Measurements from ENCODE around the gene ADGRF4. TPM values are rescaled to one million over a fixed set of nuclear protein-coding genes. Genes with fewer than 3 reads are reported as not detected.

ADGRF4 gene
- total RNA-seq, 1 donor from 2014 or later: not detected

- TF ChIP-seq CTCF (IDR thresholded peaks at IDR 0.05): no peak
- peaks cover 2% of the 10 kb centered on the region for H3K9me3 Mint-ChIP-seq
- no peak for ATAC-seq (ENCODE audit: low read depth)
- DNase-seq: no peak
- intact Hi-C loops (cut with micrococcal nuclease): no loop called here
- no peaks in the 10 kb centered on the region for H3K4me1 Mint-ChIP-seq
- H3K36me3 Mint-ChIP-seq (ENCODE audit: low read depth): no peaks in the 10 kb centered on the region
- H3K27ac Mint-ChIP-seq: no peak overlapping the region
- POLR2A ChIA-PET: no interaction called here
- peaks cover 7% of the 10 kb centered on the region for H3K27me3 Mint-ChIP-seq
- H3K4me3 Mint-ChIP-seq: no peak overlapping the region
- CTCF ChIA-PET: no interaction called here
Observed at GRCh38 chr6:47752801-47753200, 54.4 kb downstream of the ADGRF4 start.

- no peak overlapping the region for H3K27ac Mint-ChIP-seq
- H3K36me3 Mint-ChIP-seq (ENCODE audit: low read depth): no peaks in the 10 kb centered on the region
- H3K27me3 Mint-ChIP-seq: peaks cover 5% of the 10 kb centered on the region
- ATAC-seq (ENCODE audit: low read depth): no peak
- H3K4me1 Mint-ChIP-seq: no peaks in the 10 kb centered on the region
- intact Hi-C loops (cut with micrococcal nuclease): no loop called here
- H3K4me3 Mint-ChIP-seq: no peak overlapping the region
- H3K9me3 Mint-ChIP-seq: no peaks in the 10 kb centered on the region
- no peak for DNase-seq
- CTCF ChIA-PET: no interaction called here
- no peak for TF ChIP-seq CTCF (IDR thresholded peaks at IDR 0.05)
- POLR2A ChIA-PET: no interaction called here
Observed at GRCh38 chr6:47759364-47759763, 61.0 kb downstream of the ADGRF4 start.

GRCh38 chr6:47762502-47762901 lies 64.1 kb downstream of the ADGRF4 start:
- DNase-seq (no peak), ATAC-seq (ENCODE audit: low read depth) (no peak)
- ChIA-PET POLR2A (no interaction called here), CTCF (no interaction called here)
- intact Hi-C loops (cut with micrococcal nuclease): no loop called here
- Mint-ChIP-seq H3K27ac (no peak overlapping the region), H3K4me3 (no peak overlapping the region), H3K36me3 (ENCODE audit: low read depth) (no peaks in the 10 kb centered on the region), H3K4me1 (no peaks in the 10 kb centered on the region), H3K9me3 (peaks cover 3% of the 10 kb centered on the region), H3K27me3 (peaks cover 7% of the 10 kb centered on the region)
- TF ChIP-seq CTCF (IDR thresholded peaks at IDR 0.05): no peak

- intact Hi-C loops (cut with micrococcal nuclease): no loop called here
- no peaks in the 10 kb centered on the region for H3K36me3 Mint-ChIP-seq (ENCODE audit: low read depth)
- no peaks in the 10 kb centered on the region for H3K4me1 Mint-ChIP-seq
- ATAC-seq (ENCODE audit: low read depth) (no peak), DNase-seq (no peak)
- CTCF ChIA-PET: no interaction called here
- H3K27ac Mint-ChIP-seq: no peak overlapping the region
- no peak overlapping the region for H3K4me3 Mint-ChIP-seq
- POLR2A ChIA-PET: no interaction called here
- TF ChIP-seq CTCF (IDR thresholded peaks at IDR 0.05): no peak
- H3K9me3 Mint-ChIP-seq: peaks cover 3% of the 10 kb centered on the region
- H3K27me3 Mint-ChIP-seq: peaks cover 10% of the 10 kb centered on the region
Observed at GRCh38 chr6:47766445-47766844, 68.1 kb downstream of the ADGRF4 start.

GRCh38 chr6:47767102-47767501 lies 68.7 kb downstream of the ADGRF4 start:
- DNase-seq (no peak), ATAC-seq (ENCODE audit: low read depth) (no peak)
- ChIA-PET POLR2A (no interaction called here), CTCF (no interaction called here)
- intact Hi-C loops (cut with micrococcal nuclease): no loop called here
- TF ChIP-seq CTCF (IDR thresholded peaks at IDR 0.05): no peak
- Mint-ChIP-seq H3K27ac (no peak overlapping the region), H3K27me3 (peaks cover 10% of the 10 kb centered on the region), H3K9me3 (peaks cover 3% of the 10 kb centered on the region), H3K4me3 (no peak overlapping the region), H3K4me1 (no peaks in the 10 kb centered on the region), H3K36me3 (ENCODE audit: low read depth) (no peaks in the 10 kb centered on the region)
